GM23338 (cell line): ENCODE measurements around the gene RBCK1. TPM values are rescaled to one million over a fixed set of nuclear protein-coding genes. Genes with fewer than 3 reads are reported as not detected.

ENCODE experiments used
- ATAC-seq: fragments of 200-7000 bp; cut with Tn5 transposase; 3 replicates; pipeline ENCODE4 v1.9.1; 2020
- DNase-seq: peaks from one replicate; pipeline ENCODE4 v3.0.0-alpha.2; 2015; ENCODE audit warnings: low spot score
- H2AFZ ChIP-seq: fragments of 200-600 bp; sonication (generic); 2 replicates; pipeline ENCODE4 v1.8.0; 2016; ENCODE audit warnings: antibody characterized with exemption, mild to moderate bottlenecking, moderate library complexity
- H3F3A ChIP-seq: fragments of 200-600 bp; sonication (generic); replicated peaks from 2 replicates; pipeline ENCODE4 v1.8.0; 2017; ENCODE audit warnings: antibody characterized with exemption, mixed run types, low read depth
- H3K27ac ChIP-seq: fragments of 200-600 bp; sonication (generic); 2 replicates; pipeline ENCODE4 v1.6.1; 2016; ENCODE audit warnings: low read depth
- H3K27me3 ChIP-seq: fragments of 200-600 bp; sonication (generic); 2 replicates; pipeline ENCODE4 v1.8.0; 2016; ENCODE audit warnings: mild to moderate bottlenecking, mixed run types, moderate library complexity; ENCODE audit not compliant: insufficient read depth
- H3K36me3 ChIP-seq: fragments of 200-600 bp; sonication (generic); 2 replicates; pipeline ENCODE4 v1.8.0; 2016; ENCODE audit warnings: mild to moderate bottlenecking; ENCODE audit not compliant: insufficient read depth
- H3K4me1 ChIP-seq: fragments of 200-600 bp; sonication (generic); 2 replicates; pipeline ENCODE4 v1.8.0; 2016; ENCODE audit warnings: mild to moderate bottlenecking, moderate library complexity; ENCODE audit not compliant: insufficient read depth
- H3K4me2 ChIP-seq: fragments of 200-600 bp; sonication (generic); 2 replicates; pipeline ENCODE4 v1.7.1; 2017; ENCODE audit warnings: mixed run types
- H3K4me3 ChIP-seq: fragments of 200-600 bp; sonication (generic); 2 replicates; pipeline ENCODE4 v1.6.1; 2016; ENCODE audit warnings: mixed run types
- H3K79me2 ChIP-seq: fragments of 200-600 bp; sonication (generic); replicated peaks from 2 replicates; pipeline ENCODE4 v1.8.0; 2017; ENCODE audit warnings: mild to moderate bottlenecking; ENCODE audit not compliant: insufficient read depth
- H3K9me2 ChIP-seq: fragments of 200-600 bp; sonication (generic); 2 replicates; pipeline ENCODE4 v1.8.0; 2017; ENCODE audit not compliant: insufficient read depth
- H4K20me1 ChIP-seq: fragments of 200-600 bp; sonication (generic); replicated peaks from 2 replicates; pipeline ENCODE4 v1.8.0; 2017; ENCODE audit warnings: mild to moderate bottlenecking; ENCODE audit not compliant: insufficient read depth
- H3K27ac Mint-ChIP-seq: 2 replicates; pipeline ENCODE4 v1.8.0; 2020; ENCODE audit warnings: inconsistent platforms, mild to moderate bottlenecking, moderate library complexity, mixed read lengths
- H3K27me3 Mint-ChIP-seq: 3 replicates; pipeline ENCODE4 v1.8.0; 2022; ENCODE audit warnings: low read depth, mild to moderate bottlenecking, moderate library complexity, mixed read lengths, inconsistent platforms; ENCODE audit not compliant: insufficient read depth, poor library complexity
- H3K36me3 Mint-ChIP-seq: 3 replicates; pipeline ENCODE4 v1.8.0; 2021; ENCODE audit warnings: low read depth, mild to moderate bottlenecking, inconsistent platforms, moderate library complexity, mixed read lengths
- H3K4me1 Mint-ChIP-seq: 3 replicates; pipeline ENCODE4 v1.8.0; 2020; ENCODE audit warnings: mild to moderate bottlenecking, inconsistent platforms, mixed read lengths
- H3K4me3 Mint-ChIP-seq: 3 replicates; pipeline ENCODE4 v1.8.0; 2021; ENCODE audit warnings: moderate library complexity, mild to moderate bottlenecking, inconsistent platforms, mixed read lengths
- H3K9me3 Mint-ChIP-seq: 3 replicates; pipeline ENCODE4 v1.8.0; 2020; ENCODE audit warnings: moderate library complexity, mild to moderate bottlenecking, inconsistent platforms, mixed read lengths
- CREB1 ChIP-seq: fragments of 250-450 bp; sonication (Bioruptor Pico); IDR thresholded peaks from 2 replicates; pipeline ENCODE4 v1.5.0; 2020; ENCODE audit warnings: low read depth, mild to moderate bottlenecking, moderate library complexity
- CTCF ChIP-seq, 2 experiments: fragments of 200-600 bp in 1 of 2; sonication (generic) in 1 of 2; conservative IDR thresholded peaks; 2 replicates each; pipeline versions ENCODE4 v1.5.1 to v1.6.1; 2016 to 2017; ENCODE audit warnings: antibody characterized with exemption in 2 of 2, low read depth in 2 of 2, mild to moderate bottlenecking in 2 of 2, moderate library complexity in 1 of 2
- ETS1 ChIP-seq: IDR thresholded peaks from 2 replicates; pipeline ENCODE4 v1.6.1; 2016; ENCODE audit warnings: antibody characterized with exemption
- EZH2 ChIP-seq: fragments of 200-600 bp; sonication (generic); IDR thresholded peaks from one replicate; pipeline ENCODE4 v1.8.0; 2017; ENCODE audit warnings: antibody characterized with exemption, mild to moderate bottlenecking, low read depth; ENCODE audit not compliant: unreplicated experiment
- EZH2phosphoT487 ChIP-seq: fragments of 200-600 bp; sonication (generic); IDR thresholded peaks from one replicate; pipeline ENCODE4 v1.8.1; 2018; ENCODE audit warnings: antibody characterized with exemption; ENCODE audit not compliant: unreplicated experiment
- JUNB ChIP-seq: IDR thresholded peaks from one replicate; pipeline ENCODE4 v1.6.1; 2016; ENCODE audit warnings: antibody characterized with exemption; ENCODE audit not compliant: unreplicated experiment
- NANOG ChIP-seq: IDR thresholded peaks from 2 replicates; pipeline ENCODE4 v1.6.1; 2016; ENCODE audit warnings: antibody characterized with exemption, borderline replicate concordance
- POLR2AphosphoS5 ChIP-seq: IDR thresholded peaks from 2 replicates; pipeline ENCODE4 v1.6.1; 2016; ENCODE audit warnings: antibody characterized with exemption, low read depth
- REST ChIP-seq: IDR thresholded peaks from one replicate; pipeline ENCODE4 v1.6.1; 2018; ENCODE audit warnings: antibody characterized with exemption; ENCODE audit not compliant: unreplicated experiment
- ZNF114 ChIP-seq: fragments of 250-450 bp; sonication (Bioruptor Pico); IDR thresholded peaks from 2 replicates; pipeline ENCODE4 v1.5.0; 2020; ENCODE audit warnings: mild to moderate bottlenecking, moderate library complexity
- ZNF331 ChIP-seq: fragments of 250-450 bp; sonication (Bioruptor Pico); IDR thresholded peaks from 2 replicates; pipeline ENCODE4 v1.5.0; 2020; ENCODE audit warnings: low read depth, mild to moderate bottlenecking, moderate library complexity
- ZNF462 ChIP-seq: fragments of 250-450 bp; sonication (Bioruptor Pico); IDR thresholded peaks from 2 replicates; pipeline ENCODE4 v1.5.0; 2020; ENCODE audit warnings: mild to moderate bottlenecking, moderate library complexity
- polyA plus RNA-seq: library from polyadenylated mRNA; unstranded; fragments of >200 nt; fragmentation: Nextera tagmentation; extraction: Ambion mirVana; gene quantifications from 2 replicates; pipeline ENCODE4 v1.2.1, GENCODE V29; 2016
- total RNA-seq: library from RNA; depleted of rRNA; stranded (reverse); fragments of >200 nt; shearing (Covaris generic); gene quantifications from 2 replicates; pipeline ENCODE4 v1.2.3, GENCODE V29; 2014

RBCK1 gene
- total and polyA plus RNA-seq, 2 experiments from 2014 or later, result 52.6 to 56.8 TPM

GRCh38 chr20:434221-434620 lies 26.1 kb downstream of the RBCK1 start:
- Histone ChIP-seq H3K36me3 (peaks cover 10% of the 10 kb centered on the region; the same call in 1 of the 2 replicates), H3K4me2 (peak overlapping the region; percentile 22), H3K4me1 (peaks cover 9% of the 10 kb centered on the region), H3K27me3 (peaks cover 30% of the 10 kb centered on the region), H3F3A (peaks cover 10% of the 10 kb centered on the region), H3K9me2 (no peaks in the 10 kb centered on the region), H3K4me3 (no peak overlapping the region), H2AFZ (no peak overlapping the region), H3K27ac (no peak overlapping the region), H3K79me2 (no peaks in the 10 kb centered on the region), H4K20me1 (peaks cover 34% of the 10 kb centered on the region)
- H3K36me3 Mint-ChIP-seq, result peaks cover 55% of the 10 kb centered on the region
- peaks cover 34% of the 10 kb centered on the region for H3K27me3 Mint-ChIP-seq
- peak; percentile 97 for DNase-seq
- no peak for TF ChIP-seq EZH2phosphoT487
- TF ChIP-seq ZNF331 (CRISPR knock-in tag), result no peak
- TF ChIP-seq ZNF114 (CRISPR knock-in tag), result no peak
- no peak for TF ChIP-seq JUNB
- TF ChIP-seq POLR2AphosphoS5, result peak; percentile 69
- TF ChIP-seq NANOG, result peak; percentile 51; the same call in 1 of the 2 replicates
- no peak for TF ChIP-seq ETS1
- TF ChIP-seq REST, result no peak
- no peak for TF ChIP-seq CTCF (conservative IDR thresholded peaks at IDR 0.05; ENCODE audit: low read depth in 2 of 2)
- TF ChIP-seq CREB1 (CRISPR knock-in tag), result 0 out of 2 replicates have a peak, but pooled peaks have one; percentile 15
- TF ChIP-seq EZH2, result no peak
- no peak for TF ChIP-seq ZNF462 (CRISPR knock-in tag)
- no peaks in the 10 kb centered on the region for H3K9me3 Mint-ChIP-seq
- H3K4me3 Mint-ChIP-seq, result peak overlapping the region; percentile 59
- H3K27ac Mint-ChIP-seq, result no peak overlapping the region
- H3K4me1 Mint-ChIP-seq, result peaks cover 22% of the 10 kb centered on the region
- ATAC-seq, result peak; percentile 81
